H1 (cell line): ENCODE results near the gene TIMP3. TPM values are rescaled to one million over a fixed set of nuclear protein-coding genes. Genes with fewer than 3 reads are reported as not detected.

Source experiments
- CTCF ChIA-PET: fragments of 300-600 bp; sonication (Branson Sonifier 250); formaldehyde crosslinking; loops from one replicate; lab custom pipeline; 2021; ENCODE audit not compliant: partially characterized antibody; lab: Charles Lee
- POLR2A ChIA-PET: fragments of 300-600 bp; sonication (Branson Sonifier 250); formaldehyde crosslinking; loops from one replicate; lab custom pipeline; 2021; ENCODE audit warnings: inconsistent platforms; ENCODE audit not compliant: partially characterized antibody; lab: Charles Lee
- DNase-seq, 2 experiments: peaks; one replicate each; pipeline versions ENCODE4 v3.0.0 to v3.0.0-alpha.2; 2010 to 2022; ENCODE audit warnings: low spot score in 2 of 2, low read depth in 1 of 2, mixed read lengths in 1 of 2
- FAIRE-seq: peaks from 2 replicates; lab custom pipeline; 2011; peaks lifted over from hg19 to GRCh38; lab: Jason Lieb, UNC
- H2AFZ ChIP-seq: 2 replicates; pipeline ENCODE4 v1.8.1; 2012; ENCODE audit warnings: low read length, inconsistent platforms
- H2AK5ac ChIP-seq: 2 replicates; pipeline ENCODE4 v1.6.1; 2013; ENCODE audit warnings: low read depth, low read length
- H2BK120ac ChIP-seq: replicated peaks from 2 replicates; pipeline ENCODE3; 2013; ENCODE audit warnings: low read depth, low read length, inconsistent platforms
- H2BK12ac ChIP-seq: 2 replicates; pipeline ENCODE4 v1.6.1; 2013; ENCODE audit warnings: low read depth, low read length
- H2BK15ac ChIP-seq: 2 replicates; pipeline ENCODE4 v1.6.1; 2013; ENCODE audit warnings: low read length
- H2BK20ac ChIP-seq: 2 replicates; pipeline ENCODE4 v1.6.1; 2013; ENCODE audit warnings: low read length
- H2BK5ac ChIP-seq: 2 replicates; pipeline ENCODE4 v1.6.1; 2013; ENCODE audit warnings: low read depth, low read length
- H3K14ac ChIP-seq: 2 replicates; pipeline ENCODE4 v1.6.1; 2013; ENCODE audit warnings: inconsistent platforms; ENCODE audit not compliant: insufficient read length
- H3K18ac ChIP-seq: 2 replicates; pipeline ENCODE4 v1.6.1; 2013; ENCODE audit warnings: low read length; ENCODE audit errors: extremely low read depth
- H3K23ac ChIP-seq: 2 replicates; pipeline ENCODE4 v1.6.1; 2013; ENCODE audit warnings: inconsistent platforms; ENCODE audit not compliant: insufficient read length
- H3K23me2 ChIP-seq: 2 replicates; pipeline ENCODE4 v1.6.1; 2013; ENCODE audit warnings: low read depth, low read length
- H3K27ac ChIP-seq: 2 replicates; pipeline ENCODE4 v1.6.1; 2011; ENCODE audit warnings: low read depth, low read length, inconsistent platforms
- H3K27me3 ChIP-seq, 4 experiments: replicated peaks in 1 of 4; 1 replicate in 1 of 4; 2 replicates in 3 of 4; pipeline versions ENCODE4 v1.6.1 to v1.8.1; 2011 to 2013; ENCODE audit warnings: low read length in 3 of 4, mild to moderate bottlenecking in 3 of 4, inconsistent platforms in 2 of 4, mixed read lengths in 2 of 4, moderate library complexity in 1 of 4; ENCODE audit not compliant: control insufficient read depth in 3 of 4, insufficient read depth in 3 of 4; ENCODE audit errors: extremely low read depth in 1 of 4
- H3K36me3 ChIP-seq, 4 experiments: 2 replicates each; pipeline versions ENCODE4 v1.6.1 to v1.8.1; 2011 to 2013; ENCODE audit warnings: mild to moderate bottlenecking in 4 of 4, low read length in 3 of 4, moderate library complexity in 2 of 4, control low read depth in 1 of 4, inconsistent platforms in 1 of 4; ENCODE audit not compliant: insufficient read depth in 4 of 4, control insufficient read depth in 2 of 4
- H3K4ac ChIP-seq: replicated peaks from 2 replicates; pipeline ENCODE3; 2013; ENCODE audit warnings: low read length, low read depth, mixed read lengths, inconsistent platforms; ENCODE audit not compliant: insufficient read length
- H3K4me1 ChIP-seq, 4 experiments: replicated peaks in 1 of 4; 1 replicate in 1 of 4; 2 replicates in 3 of 4; pipeline versions ENCODE4 v1.6.1 to v1.8.1; 2011 to 2013; ENCODE audit warnings: low read length in 3 of 4, inconsistent platforms in 2 of 4, mixed read lengths in 1 of 4; ENCODE audit not compliant: insufficient read depth in 4 of 4, control insufficient read depth in 3 of 4
- H3K4me2 ChIP-seq, 2 experiments: 2 replicates each; pipeline versions ENCODE4 v1.6.1 to v1.8.1; 2011 to 2013; ENCODE audit warnings: low read depth in 2 of 2, low read length in 2 of 2, control low read depth in 1 of 2, inconsistent platforms in 1 of 2, mild to moderate bottlenecking in 1 of 2; ENCODE audit not compliant: insufficient read depth in 1 of 2
- H3K4me3 ChIP-seq, 4 experiments: fragments of 200-600, 300-600 bp in 1 of 4; sonication (generic), shearing (Covaris generic), sonication (Bioruptor Twin) in 1 of 4; 2 replicates each; pipeline versions ENCODE4 v1.5.1 to v1.8.1; 2011 to 2016; ENCODE audit warnings: low read length in 4 of 4, low read depth in 3 of 4, control low read depth in 2 of 4, inconsistent platforms in 2 of 4, mild to moderate bottlenecking in 2 of 4, mixed read lengths in 1 of 4, moderate library complexity in 1 of 4; ENCODE audit not compliant: insufficient read depth in 2 of 4; ENCODE audit errors: extremely low read depth in 1 of 4
- H3K56ac ChIP-seq: replicated peaks from 2 replicates; pipeline ENCODE3; 2013; ENCODE audit warnings: low read depth, mild to moderate bottlenecking, mixed read lengths, low read length, inconsistent platforms; ENCODE audit not compliant: insufficient read length
- H3K79me1 ChIP-seq: 2 replicates; pipeline ENCODE4 v1.6.1; 2013; ENCODE audit warnings: low read depth, low read length, control low read depth
- H3K79me2 ChIP-seq, 2 experiments: 2 replicates each; pipeline versions ENCODE4 v1.6.1 to v1.8.1; 2012 to 2013; ENCODE audit warnings: low read length in 2 of 2, mild to moderate bottlenecking in 2 of 2, inconsistent platforms in 1 of 2; ENCODE audit not compliant: insufficient read depth in 2 of 2, control insufficient read depth in 1 of 2
- H3K9ac ChIP-seq, 4 experiments: replicated peaks in 1 of 4; 1 replicate in 1 of 4; 2 replicates in 3 of 4; pipeline versions ENCODE4 v1.6.1 to v1.8.1; 2011 to 2013; ENCODE audit warnings: low read depth in 3 of 4, low read length in 3 of 4, control low read depth in 2 of 4, mild to moderate bottlenecking in 2 of 4, moderate library complexity in 2 of 4, inconsistent platforms in 1 of 4; ENCODE audit errors: extremely low read depth in 1 of 4
- H3K9me3 ChIP-seq, 2 experiments: 2 replicates each; pipeline versions ENCODE4 v1.6.1 to v1.8.1; 2012 to 2013; ENCODE audit warnings: mild to moderate bottlenecking in 2 of 2, moderate library complexity in 2 of 2, control low read depth in 1 of 2, inconsistent platforms in 1 of 2, low read depth in 1 of 2, low read length in 1 of 2, mixed read lengths in 1 of 2; ENCODE audit not compliant: insufficient read depth in 2 of 2
- H4K20me1 ChIP-seq, 2 experiments: replicated peaks in 1 of 2; 2 replicates each; pipeline versions ENCODE3 to v1.8.1; 2011 to 2013; ENCODE audit warnings: inconsistent platforms in 2 of 2, low read length in 2 of 2, mild to moderate bottlenecking in 1 of 2; ENCODE audit not compliant: insufficient read depth in 2 of 2, control insufficient read depth in 1 of 2
- H4K5ac ChIP-seq: 2 replicates; pipeline ENCODE4 v1.6.1; 2013; ENCODE audit warnings: low read length, low read depth, mixed read lengths, inconsistent platforms; ENCODE audit not compliant: insufficient read length
- H4K8ac ChIP-seq: 2 replicates; pipeline ENCODE4 v1.8.0; 2013; ENCODE audit warnings: mild to moderate bottlenecking, moderate library complexity, low read length, inconsistent platforms; ENCODE audit not compliant: insufficient read depth; ENCODE audit errors: extremely low read depth
- H4K91ac ChIP-seq: replicated peaks from 2 replicates; pipeline ENCODE3; 2013; ENCODE audit warnings: low read length, mixed read lengths, inconsistent platforms; ENCODE audit not compliant: insufficient read length
- RFX5 ChIP-seq: IDR thresholded peaks from 2 replicates; pipeline ENCODE4 v1.6.1; 2011; ENCODE audit warnings: low read depth, low read length, improper control_type of control experiment, borderline replicate concordance
- SRF ChIP-seq: IDR thresholded peaks from 2 replicates; pipeline ENCODE4 v1.6.1; 2011; ENCODE audit warnings: mild to moderate bottlenecking, low read depth, low read length, moderate library complexity
- TAF7 ChIP-seq: optimal IDR thresholded peaks from 2 replicates; pipeline ENCODE3; 2011; ENCODE audit warnings: low read depth, mild to moderate bottlenecking, inconsistent platforms, low read length, moderate library complexity, borderline replicate concordance
- WGBS, 2 experiments: shearing (Covaris generic) in 1 of 2; methylation state at CpG; one replicate each; pipeline versions ENCODE4 v1.1.6 to v1.1.7; 2013 to 2015; ENCODE audit warnings: low lambda C conversion rate in 2 of 2, mixed read lengths in 2 of 2, inconsistent platforms in 1 of 2, low coverage in 1 of 2, missing lambda C conversion rate in 1 of 2; ENCODE audit not compliant: insufficient replicate concordance in 2 of 2, insufficient coverage in 1 of 2, insufficient read length in 1 of 2; ENCODE audit errors: extremely low coverage in 1 of 2, missing lambda C conversion rate in 1 of 2; 5-methylcytosine and 5-hydroxymethylcytosine counted together
- polyA plus RNA-seq, 7 experiments: library from polyadenylated mRNA; depleted of rRNA in 3 of 7; stranded (reverse) in 5 of 7; unstranded in 2 of 7; fragments of >200 nt in 5 of 7; fragments of 200-250 nt in 2 of 7; gene quantifications; 1 replicate in 5 of 7; 2 replicates in 1 of 7; 4 replicates in 1 of 7; pipeline versions ENCODE4 v1.2.1 to v1.2.3, GENCODE V29; 2011 to 2013; ENCODE audit warnings: missing spikeins in 2 of 7, mixed read lengths in 2 of 7
- total RNA-seq: library from RNA; stranded (reverse); fragmentation: NEBNext Ultra II Directional; extraction: Animal tissue kit (Norgen Biotek cat#: 25700); gene quantifications from 2 replicates; pipeline ENCODE4 v1.2.1, GENCODE V29; 2021
- TF ChIP-seq, protein P1 (sequence below): IDR thresholded peaks from 2 replicates; pipeline ENCODE4 v1.6.1; 2012; ENCODE audit warnings: low read length, inconsistent platforms

Gene TIMP3
- total and polyA plus RNA-seq, 2 of the 8 experiments (the other 6 are each of a cell fraction or from before 2014, with no cell fraction given) = 1.3 to 4.7 TPM

- POLR2A ChIA-PET = no interaction called here
- Histone ChIP-seq H3K4me3 (no peak overlapping the region), H4K8ac (no peak overlapping the region), H3K23me2 (0 out of 2 replicates have a peak, but pooled peaks cover 2% of the 10 kb centered on the region), H3K4ac (no peak overlapping the region), H3K9ac (no peak overlapping the region), H2AFZ (no peak overlapping the region), H3K79me1 (no peaks in the 10 kb centered on the region), H3K27ac (no peak overlapping the region), H4K91ac (no peak overlapping the region), H2BK15ac (no peak overlapping the region), H4K20me1 (peaks cover 0 to 4% of the 10 kb centered on the region in 2 experiments)
- FAIRE-seq = no peak
- CTCF ChIA-PET = interaction anchor here (1.2 to 3.3 kb wide), 7 partner anchors 13 to 315 kb away, joined by 3 to 20 read pairs (median 3); no protein-coding TSS in a partner anchor
- no peak for TF ChIP-seq TAF7
- TF ChIP-seq, protein P1, sequence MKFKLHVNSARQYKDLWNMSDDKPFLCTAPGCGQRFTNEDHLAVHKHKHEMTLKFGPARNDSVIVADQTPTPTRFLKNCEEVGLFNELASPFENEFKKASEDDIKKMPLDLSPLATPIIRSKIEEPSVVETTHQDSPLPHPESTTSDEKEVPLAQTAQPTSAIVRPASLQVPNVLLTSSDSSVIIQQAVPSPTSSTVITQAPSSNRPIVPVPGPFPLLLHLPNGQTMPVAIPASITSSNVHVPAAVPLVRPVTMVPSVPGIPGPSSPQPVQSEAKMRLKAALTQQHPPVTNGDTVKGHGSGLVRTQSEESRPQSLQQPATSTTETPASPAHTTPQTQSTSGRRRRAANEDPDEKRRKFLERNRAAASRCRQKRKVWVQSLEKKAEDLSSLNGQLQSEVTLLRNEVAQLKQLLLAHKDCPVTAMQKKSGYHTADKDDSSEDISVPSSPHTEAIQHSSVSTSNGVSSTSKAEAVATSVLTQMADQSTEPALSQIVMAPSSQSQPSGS = no peak
- no peak for TF ChIP-seq SRF
- no peak for TF ChIP-seq RFX5
- TF ChIP-seq, all 59 proteins: peak for 0
- no peak overlapping the region for H3K56ac ChIP-seq
- no peak overlapping the region for H3K14ac ChIP-seq
- no peak for DNase-seq
- H3K79me2 ChIP-seq = no peaks in the 10 kb centered on the region
- H3K4me1 ChIP-seq = peaks cover 5 to 14% (median 8%) of the 10 kb centered on the region in 4 experiments
- H3K27me3 ChIP-seq = no peaks in the 10 kb centered on the region
- H2AK5ac ChIP-seq = no peak overlapping the region
- no peak overlapping the region for H3K18ac ChIP-seq
- H2BK12ac ChIP-seq = no peak overlapping the region
- H2BK120ac ChIP-seq = no peak overlapping the region
- no peak overlapping the region for H3K23ac ChIP-seq
- 82% methylated on average over 3 of the region's 3 CpGs; no CpG with 5 or more reads in 1 of the 2 experiments for WGBS, 2 experiments
- H3K36me3 ChIP-seq = no peaks in the 10 kb centered on the region
- H3K4me2 ChIP-seq = no peak overlapping the region; a peak in 1 of 4 replicates
- no peaks in the 10 kb centered on the region for H3K9me3 ChIP-seq
- H2BK5ac ChIP-seq = no peak overlapping the region
- H4K5ac ChIP-seq = no peak overlapping the region
- H2BK20ac ChIP-seq = no peak overlapping the region
These were observed 30.1 kb downstream of the TIMP3 start for GRCh38 chr22:32831584-32831983.
